Stimulated activated naive CD8-positive, alpha-beta T cell treated with anti-CD3 and anti-CD28 coated beads, Interleukin-15, Interleukin-2, amounts not matched to agents 100 ng/mL and 50 ng/mL, for 24 hours (primary cell): ENCODE results near the gene STRIP1.
A peak's percentile ranks its signal among the peaks of the same experiment; 100 is the strongest.
"Not testable (repeated sequence)": the region's sequence is repeated elsewhere in the genome, so short reads cannot be mapped to it uniquely, and the experiment has no call there.

Source experiments
- H3K27ac Mint-ChIP-seq: one replicate; pipeline ENCODE4 v1.8.0; 2021; ENCODE audit warnings: mild to moderate bottlenecking, mixed read lengths
- H3K27me3 Mint-ChIP-seq: one replicate; pipeline ENCODE4 v1.8.0; 2021; ENCODE audit warnings: mixed read lengths
- H3K36me3 Mint-ChIP-seq: one replicate; pipeline ENCODE4 v1.8.0; 2021; ENCODE audit warnings: low read depth, mixed read lengths
- H3K4me1 Mint-ChIP-seq: one replicate; pipeline ENCODE4 v1.8.0; 2021; ENCODE audit warnings: low read depth, mixed read lengths
- H3K4me3 Mint-ChIP-seq: one replicate; pipeline ENCODE4 v1.8.0; 2021; ENCODE audit warnings: mild to moderate bottlenecking, mixed read lengths
- H3K9me3 Mint-ChIP-seq: one replicate; pipeline ENCODE4 v1.8.0; 2021; ENCODE audit warnings: mixed read lengths

Gene STRIP1

DNA sequence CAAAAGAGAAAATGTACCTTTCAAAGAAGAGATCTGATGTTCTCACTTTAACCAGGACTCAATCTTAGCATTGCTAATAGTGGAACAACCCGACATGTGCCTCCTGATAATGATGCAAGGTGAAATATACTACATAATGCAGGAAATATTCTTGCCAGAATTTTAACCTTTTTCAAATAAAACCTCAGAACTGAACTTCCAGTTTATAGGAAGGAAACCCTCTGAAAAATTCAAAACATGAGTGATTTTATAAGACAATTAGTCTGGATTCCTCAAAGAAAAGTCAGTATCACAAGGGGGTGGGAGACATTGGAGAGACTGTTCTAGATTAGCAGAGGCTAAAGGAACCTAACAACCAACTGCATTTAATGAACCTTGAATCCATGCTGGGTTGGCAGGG is 31.7 kb upstream of the STRIP1 start:
- H3K4me1 Mint-ChIP-seq = peaks cover 25% of the 10 kb centered on the region
- H3K4me3 Mint-ChIP-seq = no peak overlapping the region
- no peaks in the 10 kb centered on the region for H3K27me3 Mint-ChIP-seq
- no peaks in the 10 kb centered on the region for H3K9me3 Mint-ChIP-seq
- H3K27ac Mint-ChIP-seq = no peak overlapping the region
- H3K36me3 Mint-ChIP-seq = peaks cover 19% of the 10 kb centered on the region

DNA sequence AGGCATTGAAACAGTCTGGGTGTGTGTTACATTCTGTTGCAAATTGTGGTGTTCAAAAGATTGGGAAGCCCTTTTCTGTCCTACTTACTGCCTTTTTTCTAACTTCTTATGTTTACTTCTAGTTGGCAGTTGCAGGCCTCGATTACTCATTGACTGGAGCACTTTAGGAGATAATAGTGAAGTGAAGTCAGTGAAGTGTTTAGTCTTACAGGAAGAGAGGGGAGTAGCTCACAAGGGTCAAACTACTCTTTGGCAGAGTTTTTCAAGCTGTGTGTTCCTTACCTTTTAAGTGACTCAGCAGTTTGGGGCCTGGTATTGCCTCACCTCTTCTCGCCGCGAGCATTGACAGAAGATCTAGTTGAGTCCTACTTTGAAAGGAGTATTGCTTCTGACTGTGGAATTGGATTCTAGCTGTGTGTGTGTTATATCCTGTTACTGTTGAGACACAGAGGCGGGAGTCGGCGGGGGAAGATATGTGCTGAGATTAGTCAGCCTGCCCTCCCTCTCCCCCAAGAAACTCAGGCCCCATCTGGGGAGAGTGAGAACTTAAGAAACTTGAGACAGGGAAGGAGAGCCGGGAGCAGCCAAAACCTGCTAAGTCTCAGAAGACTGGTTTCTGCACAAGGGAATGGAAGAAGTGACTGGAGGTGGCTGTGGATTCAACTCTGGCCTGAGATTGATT is 30.5 kb upstream of the STRIP1 start:
- Mint-ChIP-seq H3K36me3 (peaks cover 19% of the 10 kb centered on the region), H3K4me1 (peaks cover 25% of the 10 kb centered on the region), H3K9me3 (no peaks in the 10 kb centered on the region), H3K27ac (peak overlapping the region; percentile 85), H3K27me3 (no peaks in the 10 kb centered on the region), H3K4me3 (peak overlapping the region; percentile 6)

DNA sequence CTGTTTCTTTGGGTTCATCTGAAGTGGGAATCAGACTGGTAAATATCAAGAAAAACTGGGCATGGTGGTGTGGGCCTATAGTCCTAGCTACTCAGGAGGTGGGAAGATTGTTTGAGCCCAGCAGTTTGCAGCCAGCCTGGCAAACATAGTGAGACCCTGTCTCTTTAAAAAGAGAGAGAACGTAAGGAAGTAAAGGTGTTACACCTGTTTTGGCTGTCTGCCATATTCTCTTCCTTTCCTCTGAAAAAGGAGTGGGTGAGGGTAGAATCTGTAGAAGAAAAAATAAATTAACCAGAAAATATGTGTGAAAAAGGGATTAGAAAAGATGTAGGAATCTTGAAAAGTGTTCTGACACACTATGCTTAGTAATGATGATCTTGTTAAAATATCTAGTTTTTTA is 29.8 kb upstream of the STRIP1 start:
- no peaks in the 10 kb centered on the region for H3K9me3 Mint-ChIP-seq
- no peaks in the 10 kb centered on the region for H3K27me3 Mint-ChIP-seq
- peaks cover 26% of the 10 kb centered on the region for H3K36me3 Mint-ChIP-seq
- H3K4me3 Mint-ChIP-seq = peak overlapping the region; percentile 6
- H3K27ac Mint-ChIP-seq = peak overlapping the region; percentile 85
- peaks cover 25% of the 10 kb centered on the region for H3K4me1 Mint-ChIP-seq

DNA sequence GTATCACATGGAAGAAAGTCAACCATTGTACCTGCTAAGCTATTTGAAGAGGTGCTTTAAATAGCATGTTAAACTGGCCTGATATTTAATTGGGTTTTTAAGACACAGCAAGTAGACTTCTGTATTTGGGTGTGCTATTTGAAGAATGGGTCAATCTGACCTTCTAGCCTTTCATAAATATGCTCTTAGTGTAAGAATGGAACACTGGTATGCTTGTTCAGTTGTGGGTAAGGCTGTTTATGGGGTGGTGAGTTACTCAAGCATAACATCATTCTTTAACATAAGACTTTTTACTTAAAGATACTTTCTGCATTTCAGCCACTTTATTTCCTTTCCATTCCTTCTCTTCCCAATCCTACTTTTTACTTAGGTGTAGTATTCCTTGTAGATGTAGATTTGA is 28.5 kb upstream of the STRIP1 start:
- peaks cover 39% of the 10 kb centered on the region for H3K36me3 Mint-ChIP-seq
- H3K9me3 Mint-ChIP-seq = no peaks in the 10 kb centered on the region
- H3K4me1 Mint-ChIP-seq = peaks cover 25% of the 10 kb centered on the region
- no peak overlapping the region for H3K4me3 Mint-ChIP-seq
- no peak overlapping the region for H3K27ac Mint-ChIP-seq
- H3K27me3 Mint-ChIP-seq = no peaks in the 10 kb centered on the region

DNA sequence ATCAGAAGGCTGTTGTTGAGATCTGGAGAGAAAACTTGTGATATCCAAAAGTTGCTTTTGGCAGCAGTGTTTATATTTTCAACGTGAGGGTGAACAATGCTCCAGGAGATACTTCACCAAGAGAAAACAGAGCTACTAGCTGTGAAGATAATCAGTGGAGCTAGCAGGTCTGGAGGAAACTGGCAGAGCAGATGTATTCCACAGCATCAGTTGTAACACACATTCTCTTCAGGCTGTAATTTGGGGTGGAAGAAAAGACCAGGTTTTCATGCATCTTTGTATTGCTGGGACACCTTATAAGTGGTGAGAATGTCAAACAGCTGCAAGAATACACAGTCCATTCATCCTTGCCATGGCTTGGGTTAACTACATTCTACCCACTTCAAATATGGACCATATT is 27.9 kb upstream of the STRIP1 start:
- Mint-ChIP-seq H3K4me3 (no peak overlapping the region), H3K4me1 (peaks cover 27% of the 10 kb centered on the region), H3K36me3 (peaks cover 42% of the 10 kb centered on the region), H3K9me3 (no peaks in the 10 kb centered on the region), H3K27ac (no peak overlapping the region), H3K27me3 (no peaks in the 10 kb centered on the region)

DNA sequence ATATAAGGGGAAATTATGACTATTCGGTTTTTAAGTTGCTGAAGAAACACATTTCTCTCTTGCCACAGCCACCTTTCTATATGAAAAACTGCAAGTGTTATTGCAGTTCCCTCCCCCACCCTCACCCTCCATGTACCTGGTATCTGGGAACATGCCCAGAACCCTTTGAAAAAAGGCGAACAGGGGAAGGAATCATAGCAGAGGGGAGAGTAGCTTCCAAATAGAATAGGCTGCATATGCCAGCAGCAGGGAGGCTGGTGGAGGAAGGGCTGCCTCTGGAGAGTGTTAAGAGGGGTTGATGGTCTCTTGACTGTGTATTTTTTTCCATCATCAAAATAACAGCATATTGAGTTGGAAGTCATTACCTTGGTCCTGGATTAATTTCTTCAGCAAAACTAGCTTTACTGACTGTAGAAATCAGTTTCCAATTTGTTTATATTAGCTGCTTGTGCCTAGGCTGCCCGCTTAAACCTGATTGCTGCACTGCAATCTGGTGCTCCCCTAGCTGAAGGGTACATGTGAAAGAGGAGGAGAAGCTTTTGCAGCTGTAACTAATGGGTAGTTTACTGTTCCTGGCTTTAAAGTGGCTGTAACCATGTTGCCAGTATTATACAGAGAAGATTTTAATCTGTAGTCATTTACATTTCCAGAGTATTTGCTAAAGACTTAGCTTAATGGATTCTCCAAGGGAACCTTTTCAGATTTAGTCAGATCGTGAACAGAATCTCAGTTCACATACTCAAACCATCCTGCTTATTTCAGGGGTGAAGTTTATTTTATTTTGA is 27.2 kb upstream of the STRIP1 start:
- Mint-ChIP-seq H3K27ac (no peak overlapping the region), H3K4me1 (peaks cover 30% of the 10 kb centered on the region), H3K27me3 (no peaks in the 10 kb centered on the region), H3K9me3 (no peaks in the 10 kb centered on the region), H3K4me3 (no peak overlapping the region), H3K36me3 (peaks cover 47% of the 10 kb centered on the region)

DNA sequence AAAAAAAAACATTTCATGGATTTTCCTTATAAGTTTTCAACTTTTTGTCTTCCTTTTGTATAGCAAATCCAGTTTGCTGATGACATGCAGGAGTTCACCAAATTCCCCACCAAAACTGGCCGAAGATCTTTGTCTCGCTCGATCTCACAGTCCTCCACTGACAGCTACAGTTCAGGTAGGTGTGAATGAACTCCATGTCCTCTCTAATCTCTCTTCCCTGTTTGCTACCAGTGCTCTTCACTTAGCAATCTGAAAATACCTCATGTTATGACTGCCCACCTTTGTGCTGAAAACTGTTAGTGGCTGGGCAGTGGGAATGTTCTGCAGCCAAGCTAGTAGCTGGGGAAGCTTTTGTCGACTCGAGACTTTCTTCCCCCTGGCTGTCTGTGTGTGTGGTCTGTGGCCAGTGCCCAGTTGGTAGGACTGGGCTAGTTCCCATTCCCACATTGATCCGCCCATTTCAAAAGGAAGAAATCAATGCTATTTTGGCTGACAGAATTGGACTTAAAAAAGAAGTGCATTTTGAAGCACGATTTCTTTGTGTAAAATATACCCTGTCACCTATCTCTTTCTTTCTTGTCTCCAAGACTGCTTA is 25.4 kb upstream of the STRIP1 start:
- Mint-ChIP-seq H3K27ac (no peak overlapping the region), H3K36me3 (peaks cover 50% of the 10 kb centered on the region), H3K27me3 (no peaks in the 10 kb centered on the region), H3K4me3 (no peak overlapping the region), H3K4me1 (peaks cover 14% of the 10 kb centered on the region), H3K9me3 (no peaks in the 10 kb centered on the region)

DNA sequence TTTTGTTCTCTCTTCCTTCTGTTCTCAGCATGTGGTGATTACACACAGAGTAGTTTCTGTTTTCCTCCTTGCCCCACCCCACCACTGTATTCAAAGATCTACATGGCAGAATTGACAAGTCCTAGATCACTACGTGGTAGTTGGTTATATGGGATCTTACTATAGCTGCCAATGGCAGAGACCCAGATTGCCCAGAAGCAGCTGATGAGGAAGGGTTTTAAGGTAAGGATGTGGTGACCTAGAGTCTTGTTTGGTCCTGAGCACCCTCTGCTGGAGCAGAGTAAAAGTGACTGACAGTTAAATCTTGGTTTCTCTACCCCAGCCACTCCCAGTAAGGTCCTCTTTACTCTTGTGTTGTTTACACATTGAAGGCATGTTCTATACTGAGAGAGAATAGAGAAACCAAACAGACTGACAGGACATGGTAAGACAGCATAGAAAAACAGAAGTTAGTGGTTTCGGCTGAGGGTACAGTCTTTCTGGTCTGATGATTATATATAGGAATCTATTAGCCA is 22.8 kb upstream of the STRIP1 start:
- no peaks in the 10 kb centered on the region for H3K9me3 Mint-ChIP-seq
- peaks cover 59% of the 10 kb centered on the region for H3K36me3 Mint-ChIP-seq
- H3K27ac Mint-ChIP-seq = peak overlapping the region; percentile 46
- peaks cover 7% of the 10 kb centered on the region for H3K4me1 Mint-ChIP-seq
- no peaks in the 10 kb centered on the region for H3K27me3 Mint-ChIP-seq
- no peak overlapping the region for H3K4me3 Mint-ChIP-seq

DNA sequence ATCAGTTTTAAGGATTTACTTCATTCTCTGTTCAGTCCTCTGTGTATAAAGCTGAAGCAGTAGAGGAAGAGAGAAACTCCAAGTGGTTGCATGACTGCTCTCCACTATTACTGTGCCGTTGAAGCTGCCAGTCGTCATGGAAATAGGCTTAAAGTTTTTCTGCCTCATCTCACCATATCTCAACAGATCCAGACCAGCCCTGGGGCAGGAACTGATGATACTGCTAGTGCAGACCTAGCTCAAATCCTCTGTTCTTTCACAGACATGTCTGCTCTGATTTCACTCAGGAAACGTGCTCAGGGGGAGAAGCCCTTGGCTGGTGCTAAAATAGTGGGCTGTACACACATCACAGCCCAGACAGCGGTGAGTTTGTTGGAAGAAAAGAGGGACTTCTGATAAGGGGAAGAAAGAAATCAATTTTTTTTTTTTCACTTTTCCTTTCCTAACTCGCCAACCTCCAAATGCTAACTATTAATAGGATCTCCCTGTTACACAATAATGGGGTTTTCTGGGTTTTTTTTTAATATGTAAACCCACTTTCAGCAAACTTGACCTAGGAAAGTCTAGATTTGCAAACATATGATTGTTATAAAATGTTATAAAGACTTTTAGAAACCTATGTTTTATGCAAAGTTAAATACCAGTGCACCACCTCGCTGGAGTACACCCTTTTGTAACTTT is 22.2 kb upstream of the STRIP1 start:
- Mint-ChIP-seq H3K9me3 (no peaks in the 10 kb centered on the region), H3K4me3 (no peak overlapping the region), H3K27ac (peak overlapping the region; percentile 71), H3K27me3 (no peaks in the 10 kb centered on the region), H3K4me1 (peaks cover 7% of the 10 kb centered on the region), H3K36me3 (peaks cover 65% of the 10 kb centered on the region)

DNA sequence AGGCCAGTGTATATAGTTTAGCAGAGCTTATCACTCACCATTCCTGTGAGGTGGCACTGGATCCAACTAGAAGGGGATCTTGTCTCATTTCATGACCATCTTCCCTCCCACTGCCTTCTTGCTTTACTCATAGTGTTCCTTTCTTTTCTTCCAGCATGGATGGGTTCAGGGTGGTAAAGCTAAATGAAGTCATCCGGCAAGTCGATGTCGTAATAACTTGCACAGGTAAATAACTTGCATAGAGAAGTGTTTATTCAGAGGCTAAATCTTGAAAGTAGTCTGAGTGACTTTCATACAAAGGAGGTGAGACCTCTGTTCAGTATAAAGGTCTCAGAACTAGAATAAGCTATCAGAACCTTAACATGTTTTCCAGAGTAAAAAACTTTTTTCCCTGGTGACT is 16.6 kb upstream of the STRIP1 start:
- Mint-ChIP-seq H3K27ac (no peak overlapping the region), H3K4me1 (no peaks in the 10 kb centered on the region), H3K4me3 (no peak overlapping the region), H3K36me3 (peaks cover 81% of the 10 kb centered on the region), H3K27me3 (no peaks in the 10 kb centered on the region), H3K9me3 (no peaks in the 10 kb centered on the region)

DNA sequence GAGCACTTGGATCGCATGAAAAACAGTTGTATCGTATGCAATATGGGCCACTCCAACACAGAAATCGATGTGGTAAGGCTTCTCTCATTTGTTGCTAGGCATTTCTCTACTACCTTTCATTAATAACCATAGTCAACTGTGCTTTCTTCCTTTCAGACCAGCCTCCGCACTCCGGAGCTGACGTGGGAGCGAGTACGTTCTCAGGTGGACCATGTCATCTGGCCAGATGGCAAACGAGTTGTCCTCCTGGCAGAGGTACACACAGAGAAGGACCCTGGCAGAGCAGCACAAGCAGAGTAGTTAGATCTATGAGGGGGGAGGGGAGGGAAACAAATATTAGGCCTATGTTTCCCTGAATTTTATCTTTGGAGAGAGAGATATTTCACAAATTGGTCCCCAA is 16.0 kb upstream of the STRIP1 start:
- Mint-ChIP-seq H3K4me1 (no peaks in the 10 kb centered on the region), H3K27ac (no peak overlapping the region), H3K27me3 (no peaks in the 10 kb centered on the region), H3K36me3 (peaks cover 83% of the 10 kb centered on the region), H3K9me3 (no peaks in the 10 kb centered on the region), H3K4me3 (no peak overlapping the region)

DNA sequence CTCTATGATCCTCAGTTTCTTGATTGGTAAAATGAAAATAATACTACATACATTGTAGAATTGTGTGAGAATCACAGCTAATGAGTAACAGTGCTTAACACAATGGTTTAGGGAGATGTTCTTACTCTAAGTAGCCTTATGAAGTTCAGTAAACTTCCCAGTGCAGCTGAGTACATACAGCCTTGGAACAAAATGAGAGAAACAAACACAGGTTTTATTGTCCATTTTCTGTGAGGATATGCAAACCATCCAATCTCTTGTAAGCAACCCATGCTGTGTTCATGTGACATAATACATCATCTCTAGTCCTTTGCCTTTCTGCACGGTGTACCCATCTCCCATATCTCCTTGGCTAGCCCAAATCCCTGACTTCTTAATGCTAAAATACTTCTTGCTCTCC is 14.7 kb upstream of the STRIP1 start:
- Mint-ChIP-seq H3K36me3 (peaks cover 86% of the 10 kb centered on the region), H3K4me1 (no peaks in the 10 kb centered on the region), H3K27me3 (no peaks in the 10 kb centered on the region), H3K4me3 (no peak overlapping the region), H3K27ac (no peak overlapping the region), H3K9me3 (no peaks in the 10 kb centered on the region)

DNA sequence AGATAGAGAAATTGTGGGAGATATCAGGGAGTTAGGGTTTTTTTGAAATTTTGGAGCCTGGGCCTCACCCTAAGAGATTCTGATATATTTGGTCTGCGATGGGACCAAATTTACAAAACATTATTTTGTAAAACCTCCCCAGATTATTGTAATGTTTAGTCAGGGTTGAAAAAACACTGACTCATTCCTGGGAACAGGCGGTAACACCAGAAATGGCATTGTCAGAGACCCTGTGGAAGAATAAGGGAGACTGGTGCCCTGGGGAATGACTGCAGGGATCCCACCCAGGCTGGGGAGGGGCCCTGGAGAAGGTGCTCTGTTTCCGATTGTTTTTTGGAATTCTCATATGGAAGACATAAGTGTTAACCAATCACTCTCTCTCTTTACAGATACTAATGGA is 13.1 kb upstream of the STRIP1 start:
- H3K36me3 Mint-ChIP-seq = peaks cover 79% of the 10 kb centered on the region
- no peaks in the 10 kb centered on the region for H3K4me1 Mint-ChIP-seq
- H3K9me3 Mint-ChIP-seq = no peaks in the 10 kb centered on the region
- H3K4me3 Mint-ChIP-seq = no peak overlapping the region
- no peak overlapping the region for H3K27ac Mint-ChIP-seq
- no peaks in the 10 kb centered on the region for H3K27me3 Mint-ChIP-seq

DNA sequence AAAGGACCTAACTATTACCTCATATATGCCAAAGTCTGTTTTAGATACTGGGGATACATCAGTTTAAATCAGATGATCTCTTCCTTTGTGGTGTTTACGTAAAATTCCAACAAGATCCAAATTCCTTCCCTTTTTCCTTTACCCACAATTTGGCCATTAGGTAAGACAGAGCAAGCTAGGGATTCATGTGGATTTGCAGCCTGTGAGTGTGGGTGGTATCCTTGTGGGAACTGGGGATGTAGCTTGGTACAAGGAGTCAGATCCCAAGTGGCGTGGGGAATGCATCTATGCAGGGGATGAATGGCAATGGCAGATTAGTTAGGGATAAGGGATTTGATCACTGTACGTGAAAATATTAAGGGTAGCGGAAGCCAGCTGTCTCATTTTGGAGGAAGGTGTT is 9.8 kb upstream of the STRIP1 start:
- no peak overlapping the region for H3K4me3 Mint-ChIP-seq
- no peak overlapping the region for H3K27ac Mint-ChIP-seq
- H3K36me3 Mint-ChIP-seq = peaks cover 46% of the 10 kb centered on the region
- H3K9me3 Mint-ChIP-seq = no peaks in the 10 kb centered on the region
- H3K27me3 Mint-ChIP-seq = no peaks in the 10 kb centered on the region
- H3K4me1 Mint-ChIP-seq = no peaks in the 10 kb centered on the region

DNA sequence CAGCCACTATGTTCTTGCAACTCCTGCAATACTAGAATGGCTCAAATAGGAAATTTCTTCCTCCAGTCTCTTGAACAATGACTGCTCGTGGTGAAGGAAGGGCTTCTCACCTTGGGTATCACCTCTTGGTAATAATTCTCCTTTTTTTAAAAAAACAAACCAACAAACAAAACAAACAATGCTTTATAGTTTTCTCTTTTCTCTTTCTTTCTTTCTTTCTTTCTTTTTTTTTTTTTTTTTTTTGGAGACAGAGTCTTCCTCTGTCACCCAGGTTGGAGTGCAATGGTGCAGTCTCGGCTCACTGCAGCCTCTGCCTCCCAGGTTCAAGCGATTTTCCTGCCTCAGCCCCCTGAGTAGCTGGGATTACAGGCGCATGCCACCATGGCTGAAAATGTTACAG is 3.7 kb upstream of the STRIP1 start:
- not testable (repeated sequence) for H3K36me3 Mint-ChIP-seq
- peaks cover 36% of the 10 kb centered on the region for H3K4me1 Mint-ChIP-seq
- peak overlapping the region; percentile 84 for H3K27ac Mint-ChIP-seq

More for the DNA sequence above, 3.7 kb upstream of the STRIP1 start:
- H3K4me3 Mint-ChIP-seq = peak overlapping the region; percentile 79
- not testable (repeated sequence) for H3K27me3 Mint-ChIP-seq, H3K9me3 Mint-ChIP-seq
